HG03442 (cell line): ENCODE data around the gene LY86.

Experiments used
- ATAC-seq: cut with Tn5 transposase; IDR thresholded peaks from one replicate; pipeline ENCODE4 v1.9.1; 2021; ENCODE audit warnings: mild to moderate bottlenecking, moderate library complexity; ENCODE audit not compliant: unreplicated experiment

Gene LY86

DNA sequence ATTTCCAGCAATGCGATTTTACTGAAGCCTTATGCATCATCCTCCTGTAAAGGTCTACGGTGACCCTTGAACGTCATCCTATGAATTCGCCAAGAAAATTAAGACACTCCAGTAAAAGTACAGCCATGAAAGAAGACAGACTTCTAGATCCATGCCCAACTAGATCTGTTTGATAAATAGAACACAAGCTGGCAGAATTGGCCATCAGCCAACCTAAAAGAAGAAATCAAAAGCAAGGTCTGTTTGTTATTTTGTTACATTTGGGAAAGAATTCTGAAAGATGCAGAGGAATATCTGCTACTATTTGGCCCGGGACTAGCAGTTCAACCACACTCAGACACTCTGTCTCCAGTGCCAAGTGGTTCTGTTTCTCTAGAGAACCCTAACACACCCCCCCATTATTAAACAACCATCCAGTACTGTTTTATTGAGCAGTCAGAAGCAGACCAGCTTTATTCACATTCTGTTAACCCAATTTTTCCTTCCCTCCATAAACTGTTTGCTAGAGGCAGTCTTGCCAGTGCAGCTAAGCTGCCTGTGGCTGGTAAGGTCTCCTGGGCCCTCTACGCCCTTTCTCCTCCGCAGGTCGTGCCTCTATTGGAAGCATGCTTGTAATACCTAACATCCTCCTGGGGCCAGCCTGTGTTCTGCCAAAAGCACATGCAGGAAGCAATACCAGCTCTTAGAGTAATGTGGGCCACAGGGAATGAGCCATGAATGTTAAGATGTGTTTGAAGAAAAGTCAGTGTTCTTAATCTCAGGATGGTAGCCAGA lies 30.7 kb downstream of the LY86 start:
- ATAC-seq = no peak

- ATAC-seq = no peak
These were observed 32.4 kb downstream of the LY86 start for GRCh38 chr6:6620766-6621425.

DNA sequence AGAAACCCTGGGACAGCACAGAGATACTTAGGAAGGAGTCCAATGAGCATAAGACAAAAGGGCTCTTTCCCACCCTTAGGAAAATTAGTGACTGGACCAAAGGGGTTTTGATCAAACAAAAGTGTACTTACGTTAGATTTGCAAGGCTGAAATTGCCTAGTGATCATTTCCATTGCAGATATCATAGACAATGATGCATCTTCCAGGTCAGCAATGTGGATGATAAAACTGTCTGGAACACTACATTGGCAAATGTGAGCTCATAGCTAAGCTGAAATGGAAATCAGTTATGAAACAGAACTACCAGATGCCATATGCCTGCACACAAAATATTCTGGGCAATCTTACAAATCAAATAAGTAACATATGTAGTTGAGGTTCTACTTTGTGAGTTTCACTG lies 34.0 kb downstream of the LY86 start:
- ATAC-seq = no peak

DNA sequence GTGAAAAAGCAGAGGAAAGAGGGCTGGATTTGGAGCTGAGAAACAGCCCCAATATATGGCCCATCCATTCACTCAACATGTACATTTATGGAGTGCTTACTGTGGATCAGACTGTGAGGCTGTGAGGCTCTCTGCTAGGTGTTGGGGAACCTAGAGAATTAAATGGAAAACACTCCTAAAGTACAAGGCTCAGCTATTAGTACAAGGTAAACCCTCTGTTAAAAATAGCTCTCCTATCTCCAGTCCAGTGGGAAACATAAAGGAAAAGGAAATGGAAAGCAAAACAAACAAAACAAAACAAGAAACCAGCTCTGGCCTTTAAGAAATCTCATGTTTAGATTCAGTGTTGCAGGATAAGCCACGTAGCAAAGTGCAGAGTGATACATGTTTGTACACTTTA lies 35.0 kb downstream of the LY86 start:
- ATAC-seq = no peak

DNA sequence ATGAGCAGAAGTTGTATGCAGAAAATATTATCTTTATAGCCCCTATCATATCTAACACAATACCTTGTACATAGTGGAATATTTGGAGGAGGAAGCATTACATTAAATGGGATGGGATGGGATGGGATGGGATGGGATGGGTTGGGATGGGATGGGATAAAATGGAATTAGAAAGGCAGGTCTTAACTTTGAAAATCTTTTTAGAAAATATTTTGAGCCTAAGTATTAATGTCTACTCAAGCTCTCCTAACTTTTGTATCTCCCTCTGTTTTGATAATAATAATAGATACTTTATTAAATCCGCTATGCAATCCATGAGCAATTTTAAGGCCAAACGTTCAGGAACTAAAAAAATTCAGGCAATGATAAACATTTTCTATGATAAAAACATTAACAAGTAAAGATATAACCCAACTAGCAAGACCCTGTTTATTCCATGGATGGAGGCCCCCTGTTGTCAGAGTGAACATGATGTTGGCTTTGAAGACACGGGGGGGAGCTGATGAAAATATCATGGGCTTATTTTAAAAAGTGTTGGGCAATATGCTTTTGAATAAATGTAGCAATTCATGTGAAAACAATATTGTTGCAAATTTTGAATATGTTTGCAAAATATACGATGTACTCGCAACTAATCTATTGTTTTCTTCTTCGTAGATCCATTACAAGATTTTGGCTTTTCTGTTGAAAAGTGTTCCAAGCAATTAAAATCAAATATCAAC lies 35.9 kb downstream of the LY86 start:
- no peak for ATAC-seq

DNA sequence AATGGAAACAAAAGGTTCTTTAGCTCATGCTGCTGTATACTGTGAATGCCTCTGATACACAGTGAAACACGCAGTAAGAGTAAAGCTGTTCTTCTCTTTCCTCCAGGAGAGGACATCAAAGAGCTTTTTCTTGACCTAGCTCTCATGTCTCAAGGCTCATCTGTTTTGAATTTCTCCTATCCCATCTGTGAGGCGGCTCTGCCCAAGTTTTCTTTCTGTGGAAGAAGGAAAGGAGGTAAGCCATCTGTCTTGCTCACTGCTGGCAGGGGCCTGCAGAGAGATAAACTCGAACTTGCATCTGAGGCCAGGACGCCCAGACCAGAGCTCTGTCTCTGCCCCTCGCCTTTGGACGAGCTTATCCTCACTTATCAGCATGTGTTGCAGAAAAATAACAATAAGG lies 37.7 kb downstream of the LY86 start:
- no peak for ATAC-seq

GRCh38 chr6:6629402-6629801 lies 40.9 kb downstream of the LY86 start:
- no peak for ATAC-seq

GRCh38 chr6:6631053-6631452 lies 42.5 kb downstream of the LY86 start:
- ATAC-seq = no peak

DNA sequence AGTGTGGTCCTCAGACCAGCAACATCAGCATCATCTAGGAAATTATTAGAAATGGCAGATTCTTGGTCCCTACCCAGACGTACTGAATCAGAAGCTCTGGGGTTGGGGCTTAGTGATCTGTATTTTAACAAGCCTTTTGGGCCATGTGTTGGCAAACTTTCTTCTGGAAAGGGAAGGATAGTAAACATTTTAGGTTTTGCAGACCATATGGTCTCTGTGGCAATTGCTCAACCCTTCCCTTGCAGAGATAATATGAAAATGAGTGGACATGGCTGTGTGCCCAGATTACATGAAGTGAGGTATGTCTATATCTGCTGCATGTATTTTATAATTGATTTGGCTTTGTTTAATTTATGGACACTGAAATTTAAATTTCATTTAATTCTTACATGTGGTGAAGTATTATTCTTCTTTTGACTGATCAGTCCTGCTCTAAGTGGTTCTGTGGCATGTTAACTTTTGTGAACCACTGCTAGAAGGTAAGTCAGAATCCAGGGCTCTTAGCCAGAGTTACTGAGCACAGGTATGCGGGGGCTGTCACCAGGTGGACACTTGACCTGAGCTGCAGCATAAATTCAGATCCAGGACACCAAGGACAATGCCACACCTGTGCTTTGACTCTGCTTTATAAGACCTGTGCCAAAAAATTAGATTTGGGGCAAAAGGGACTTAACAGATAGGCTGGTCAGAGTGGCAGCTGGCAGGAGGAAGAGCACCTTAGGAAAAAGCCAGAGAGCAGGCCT lies 43.2 kb downstream of the LY86 start:
- no peak for ATAC-seq

- no peak for ATAC-seq
These were observed 45.6 kb downstream of the LY86 start for GRCh38 chr6:6633898-6634734.

- no peak for ATAC-seq
These were observed 46.2 kb downstream of the LY86 start for GRCh38 chr6:6634735-6635075.

DNA sequence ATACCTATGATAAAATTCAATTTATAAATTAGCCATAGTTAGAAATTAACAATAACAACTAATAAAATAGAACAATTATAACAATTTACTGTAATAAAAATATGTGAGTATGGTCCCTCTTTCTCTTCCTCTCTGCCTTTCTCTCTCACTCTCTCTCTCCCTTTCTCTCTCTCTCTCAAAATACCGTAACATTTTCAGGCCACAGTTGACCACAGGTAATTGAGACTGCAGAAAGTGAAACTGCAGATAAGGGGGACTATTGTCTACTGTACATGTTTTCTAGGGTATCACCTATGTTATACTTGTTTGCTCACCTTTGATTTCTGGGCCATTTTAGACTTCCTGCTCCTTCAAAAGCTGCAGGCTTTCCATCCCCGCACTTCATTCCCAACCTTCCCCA lies 46.8 kb downstream of the LY86 start:
- peak; percentile 62 for ATAC-seq

DNA sequence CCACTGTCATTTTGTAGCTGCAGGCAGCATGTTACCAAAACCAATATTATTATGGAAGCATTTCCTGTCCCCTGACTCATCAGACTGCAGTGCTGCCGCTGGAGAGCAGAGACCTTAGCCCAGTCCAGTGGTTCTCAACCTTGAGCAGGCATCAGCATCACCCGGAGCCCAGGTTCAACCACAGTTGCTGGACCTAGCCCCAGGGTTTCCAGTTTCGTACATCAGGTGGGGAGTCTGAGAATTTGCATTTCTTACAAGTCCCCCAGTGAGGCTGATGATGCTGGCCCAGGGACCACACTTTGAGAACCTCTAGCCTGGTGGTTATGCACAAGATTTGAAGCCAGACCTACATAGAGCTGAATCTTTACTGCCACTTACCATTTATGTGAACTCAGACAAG lies 47.3 kb downstream of the LY86 start:
- ATAC-seq = peak; percentile 61

GRCh38 chr6:6639572-6639971 lies 51.1 kb downstream of the LY86 start:
- no peak for ATAC-seq

- ATAC-seq = no peak
These were observed 52.4 kb downstream of the LY86 start for GRCh38 chr6:6640926-6641325.

- peak; percentile 94 for ATAC-seq
These were observed 54.9 kb downstream of the LY86 start for GRCh38 chr6:6643398-6643797.

- no peak for ATAC-seq
These were observed 56.9 kb downstream of the LY86 start for GRCh38 chr6:6645261-6645917.

DNA sequence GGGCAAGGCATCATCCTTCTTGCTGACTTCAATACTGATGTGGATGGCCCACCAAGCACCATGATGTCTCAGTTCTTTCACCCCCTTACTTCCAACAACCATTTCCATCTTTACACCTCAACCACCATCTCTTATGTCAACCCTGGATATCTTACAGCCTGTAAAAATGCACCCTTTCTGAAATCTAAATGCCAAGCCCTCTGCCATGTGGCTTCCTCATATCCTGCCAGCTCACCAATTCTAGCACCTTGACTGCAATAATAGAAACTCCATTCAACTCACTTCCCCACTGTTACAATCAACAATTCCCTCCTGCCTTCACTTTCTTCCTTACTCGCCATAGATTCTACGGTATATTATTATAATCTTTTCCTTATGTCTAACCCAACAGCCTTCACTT lies 57.9 kb downstream of the LY86 start:
- ATAC-seq = no peak

DNA sequence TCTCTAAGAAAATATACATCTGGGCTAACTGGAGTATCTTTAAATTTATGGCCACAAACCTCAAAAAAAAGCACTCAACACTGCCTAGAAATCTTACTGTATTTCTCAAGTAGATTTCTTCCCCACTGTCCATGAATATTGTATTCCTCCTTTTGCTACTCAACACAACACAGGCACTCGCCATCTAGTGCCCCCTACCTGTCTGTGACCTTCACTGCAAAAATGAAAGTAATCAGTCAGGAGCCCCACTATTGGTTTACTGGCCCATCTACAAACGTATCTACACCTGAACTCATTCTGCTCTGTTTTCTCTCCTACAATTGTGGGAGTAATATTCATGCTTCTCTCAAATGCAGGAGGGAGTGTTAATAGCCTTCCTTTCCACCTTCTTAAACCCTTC lies 58.3 kb downstream of the LY86 start:
- ATAC-seq = no peak
